Measurements from ENCODE around the gene JAM3. TPM values are rescaled to one million over a fixed set of nuclear protein-coding genes. Genes with fewer than 3 reads are reported as not detected.

JAM3 gene
- polyA plus RNA-seq, 1 donor, result 121 TPM

DNA sequence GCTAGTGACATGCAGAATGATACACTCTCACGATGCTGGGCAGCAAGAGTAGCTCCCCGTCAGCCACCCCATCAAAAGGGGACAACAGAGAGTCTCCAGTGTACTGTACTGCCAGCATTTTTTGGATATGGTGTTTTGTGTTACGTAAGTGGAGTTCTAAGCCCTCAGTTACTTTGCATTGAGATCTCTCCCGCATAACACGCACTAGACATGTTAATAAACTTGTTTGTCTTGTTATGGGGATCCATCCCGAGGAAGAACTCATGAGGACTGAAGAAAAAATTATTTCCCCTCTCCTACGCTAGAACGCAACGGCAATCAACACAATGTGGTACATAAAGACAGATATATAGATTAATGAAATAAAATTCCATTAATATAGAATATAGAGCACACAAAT is 130.7 kb downstream of the JAM3 start:
- DNase-seq, result no peak

DNA sequence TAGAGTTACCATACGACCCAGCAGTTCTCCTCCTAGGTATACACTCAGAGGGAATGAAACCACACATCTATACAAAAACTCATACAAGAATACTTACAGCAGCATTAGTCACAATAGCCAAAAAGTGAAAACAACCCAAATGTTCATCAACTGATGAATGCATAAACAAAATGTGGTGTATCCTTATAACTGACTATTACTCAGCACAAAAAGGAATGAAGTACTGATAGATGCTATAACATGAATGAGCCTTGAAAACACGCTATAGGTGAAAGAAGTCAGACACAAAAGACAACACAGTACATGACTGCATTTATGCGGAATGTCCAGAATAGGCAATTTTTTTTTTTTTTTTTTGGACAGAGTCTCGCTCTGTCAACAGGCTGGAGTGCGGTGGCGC is 131.8 kb downstream of the JAM3 start:
- no peak for DNase-seq

Other genes starting within 250 kb of the JAM3 start
- gene SPATA19, start 223.6 kb upstream of the JAM3 start, polyA plus RNA-seq (ENCODE audit: insufficient read length), result not detected
- 15.4 TPM for gene IGSF9B, start 112.1 kb upstream of the JAM3 start, polyA plus RNA-seq (ENCODE audit: insufficient read length)
- gene NCAPD3, start 154.9 kb downstream of the JAM3 start, polyA plus RNA-seq (ENCODE audit: insufficient read length), result 13.9 TPM
- gene VPS26B, start 155.6 kb downstream of the JAM3 start, polyA plus RNA-seq (ENCODE audit: insufficient read length), result 29.0 TPM
- 31.9 TPM for gene THYN1, start 184.3 kb downstream of the JAM3 start, polyA plus RNA-seq (ENCODE audit: insufficient read length)
- 22.1 TPM for gene ACAD8, start 184.5 kb downstream of the JAM3 start, polyA plus RNA-seq (ENCODE audit: insufficient read length)
- 0.10 TPM for gene GLB1L3, start 207.3 kb downstream of the JAM3 start, polyA plus RNA-seq (ENCODE audit: insufficient read length)